Uterus (tissue), 4 donors: ENCODE measurements around the gene OR6X1. TPM values are rescaled to one million over a fixed set of nuclear protein-coding genes. Genes with fewer than 3 reads are reported as not detected.
"Not testable (repeated sequence)": the region's sequence is repeated elsewhere in the genome, so short reads cannot be mapped to it uniquely, and the experiment has no call there.

Experiments used
- DNase-seq, 2 donors: peaks; one replicate each; pipeline ENCODE4 v3.0.0-alpha.2; 2019 to 2020
- H3K27ac ChIP-seq, 2 donors: fragments of 200-600 bp; sonication (generic); 1 replicate in 1 of 2; 2 replicates in 1 of 2; pipeline ENCODE4 v1.5.1; 2016 to 2018
- H3K27me3 ChIP-seq, 2 donors: fragments of 200-600 bp; sonication (generic); one replicate each; pipeline ENCODE4 v1.5.1; 2018 to 2019; ENCODE audit warnings: control low read depth in 1 of 2
- H3K36me3 ChIP-seq, 2 donors: fragments of 200-600 bp; sonication (generic); one replicate each; pipeline ENCODE4 v1.5.1; 2019; ENCODE audit warnings: control low read depth in 1 of 2
- H3K4me1 ChIP-seq, 2 donors: fragments of 200-600 bp; sonication (generic); one replicate each; pipeline ENCODE4 v1.5.1; 2018 to 2019; ENCODE audit warnings: control low read depth in 1 of 2
- H3K4me3 ChIP-seq, 2 donors: fragments of 200-600 bp; sonication (generic); 1 replicate in 1 of 2; 2 replicates in 1 of 2; pipeline ENCODE4 v1.5.1; 2018 to 2019; ENCODE audit warnings: mild to moderate bottlenecking in 1 of 2
- H3K9me3 ChIP-seq, 2 donors: fragments of 200-600 bp; sonication (generic); one replicate each; pipeline ENCODE4 v1.5.1; 2019; ENCODE audit warnings: control low read depth in 1 of 2
- CTCF ChIP-seq, 4 experiments: fragments of 200-600 bp in 2 of 4; fragments of 450-650 bp in 2 of 4; sonication (generic) in 2 of 4; IDR thresholded peaks; one replicate each; pipeline ENCODE4 v1.5.1; 2016 to 2019; ENCODE audit warnings: antibody characterized with exemption in 4 of 4, mild to moderate bottlenecking in 2 of 4, moderate library complexity in 1 of 4
- POLR2A ChIP-seq, 2 donors: fragments of 450-650 bp; IDR thresholded peaks; one replicate each; pipeline ENCODE4 v1.6.1; 2016; ENCODE audit warnings: antibody characterized with exemption in 2 of 2, mild to moderate bottlenecking in 1 of 2, moderate library complexity in 1 of 2
- intact Hi-C: fragments of 100-400 bp; cut with DNase I; formaldehyde crosslinking; loops from one replicate; pipeline ENCODE4 v1.15.1; 2023; ENCODE audit warnings: low total_unique reads
- total RNA-seq, 4 donors: library from RNA; depleted of rRNA in 3 of 4; stranded (reverse); fragments of >200 nt in 3 of 4; gene quantifications; one replicate each; pipeline versions ENCODE4 v1.1.0 to v1.2.4, GENCODE V29; 2014 to 2023
- donor health status: DM: yes; HTN: yes; CAD: no.

OR6X1 gene
- total RNA-seq, 4 donors from 2014 or later = not detected

GRCh38 chr11:123757976-123758375, 3.7 kb upstream of the OR6X1 start:
- H3K27me3 ChIP-seq = no peaks in the 10 kb centered on the region
- no peak overlapping the region for H3K27ac ChIP-seq
- intact Hi-C loops = no loop called here
- H3K9me3 ChIP-seq = no peaks in the 10 kb centered on the region
- no peak for DNase-seq
- no peak overlapping the region for H3K4me3 ChIP-seq
- TF ChIP-seq POLR2A (IDR thresholded peaks at IDR 0.05) = no peak
- no peak for TF ChIP-seq CTCF (IDR thresholded peaks at IDR 0.05)
- H3K4me1 ChIP-seq = no peaks in the 10 kb centered on the region
- no peaks in the 10 kb centered on the region for H3K36me3 ChIP-seq

- H3K4me1 ChIP-seq = no peaks in the 10 kb centered on the region
- no peak for TF ChIP-seq CTCF (IDR thresholded peaks at IDR 0.05)
- TF ChIP-seq POLR2A (IDR thresholded peaks at IDR 0.05) = no peak
- no peaks in the 10 kb centered on the region for H3K27me3 ChIP-seq
- no peak for DNase-seq
- intact Hi-C loops = no loop called here
- H3K4me3 ChIP-seq = no peak overlapping the region
- H3K36me3 ChIP-seq = no peaks in the 10 kb centered on the region
- no peak overlapping the region for H3K27ac ChIP-seq
- H3K9me3 ChIP-seq = no peaks in the 10 kb centered on the region
These were observed 1.5 kb upstream of the OR6X1 start for GRCh38 chr11:123755813-123756212.

GRCh38 chr11:123755344-123755743, 1.0 kb upstream of the OR6X1 start:
- H3K27me3 ChIP-seq = no peaks in the 10 kb centered on the region
- no peak overlapping the region for H3K4me3 ChIP-seq
- intact Hi-C loops = no loop called here
- no peak overlapping the region for H3K27ac ChIP-seq
- DNase-seq = no peak
- H3K9me3 ChIP-seq = no peaks in the 10 kb centered on the region
- no peaks in the 10 kb centered on the region for H3K36me3 ChIP-seq
- no peak for TF ChIP-seq CTCF (IDR thresholded peaks at IDR 0.05)
- no peak for TF ChIP-seq POLR2A (IDR thresholded peaks at IDR 0.05)
- H3K4me1 ChIP-seq = no peaks in the 10 kb centered on the region

- DNase-seq = no peak
- H3K4me1 ChIP-seq = no peaks in the 10 kb centered on the region
- H3K36me3 ChIP-seq = no peaks in the 10 kb centered on the region
- H3K27ac ChIP-seq = no peak overlapping the region
- H3K9me3 ChIP-seq = no peaks in the 10 kb centered on the region
- TF ChIP-seq POLR2A (IDR thresholded peaks at IDR 0.05) (no peak), CTCF (IDR thresholded peaks at IDR 0.05) (no peak)
- H3K27me3 ChIP-seq = no peaks in the 10 kb centered on the region
- H3K4me3 ChIP-seq = no peak overlapping the region
- intact Hi-C loops = no loop called here
These were observed 1.2 kb downstream of the OR6X1 start for GRCh38 chr11:123753110-123753509.

- intact Hi-C loops = no loop called here
- Histone ChIP-seq H3K4me3 (no peak overlapping the region), H3K27me3 (no peaks in the 10 kb centered on the region), H3K36me3 (no peaks in the 10 kb centered on the region), H3K9me3 (no peaks in the 10 kb centered on the region), H3K4me1 (no peaks in the 10 kb centered on the region), H3K27ac (no peak overlapping the region)
- TF ChIP-seq CTCF (IDR thresholded peaks at IDR 0.05) (no peak), POLR2A (IDR thresholded peaks at IDR 0.05) (no peak)
- DNase-seq = no peak
These were observed 2.5 kb downstream of the OR6X1 start for GRCh38 chr11:123751781-123752180.

GRCh38 chr11:123748349-123748748, 6.0 kb downstream of the OR6X1 start:
- H3K4me1 ChIP-seq, intact Hi-C loops, H3K27me3 ChIP-seq, H3K36me3 ChIP-seq, DNase-seq, H3K4me3 ChIP-seq, H3K27ac ChIP-seq, H3K9me3 ChIP-seq: not testable (repeated sequence)
